DND-41 (cell line): ENCODE results near the gene METTL24.

Source experiments
- EZH2 ChIP-seq: IDR thresholded peaks from 3 replicates; pipeline ENCODE4 v1.6.1; 2012; ENCODE audit warnings: borderline replicate concordance, low read depth, mild to moderate bottlenecking, moderate library complexity, low read length, inconsistent platforms; ENCODE audit not compliant: severe bottlenecking
- TF ChIP-seq, protein P1 (sequence below): IDR thresholded peaks from 2 replicates; pipeline ENCODE4 v1.5.1; 2012; ENCODE audit warnings: borderline replicate concordance, low read length, moderate library complexity, mild to moderate bottlenecking; ENCODE audit not compliant: poor library complexity, severe bottlenecking; ENCODE audit errors: extremely low read depth

DNA sequence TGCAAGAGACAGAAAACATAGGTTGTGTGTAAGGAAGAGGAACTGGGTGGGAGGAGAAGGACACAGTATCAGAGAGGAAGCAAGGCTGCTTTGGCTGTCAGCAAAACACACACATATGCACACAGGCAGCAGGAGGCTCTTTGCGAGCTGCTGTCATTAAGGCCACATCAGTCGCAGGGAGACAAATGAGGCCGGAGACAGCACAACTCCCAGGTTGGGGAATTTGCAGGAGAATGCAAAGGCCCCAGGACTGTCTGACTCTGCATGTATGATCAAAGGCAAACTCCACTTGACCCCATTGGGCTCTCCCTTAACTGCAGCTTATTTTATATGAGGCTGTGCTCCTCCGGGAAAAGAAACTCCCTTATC, 35.3 kb downstream of the METTL24 start:
- TF ChIP-seq EZH2, result no peak
- TF ChIP-seq, protein P1, sequence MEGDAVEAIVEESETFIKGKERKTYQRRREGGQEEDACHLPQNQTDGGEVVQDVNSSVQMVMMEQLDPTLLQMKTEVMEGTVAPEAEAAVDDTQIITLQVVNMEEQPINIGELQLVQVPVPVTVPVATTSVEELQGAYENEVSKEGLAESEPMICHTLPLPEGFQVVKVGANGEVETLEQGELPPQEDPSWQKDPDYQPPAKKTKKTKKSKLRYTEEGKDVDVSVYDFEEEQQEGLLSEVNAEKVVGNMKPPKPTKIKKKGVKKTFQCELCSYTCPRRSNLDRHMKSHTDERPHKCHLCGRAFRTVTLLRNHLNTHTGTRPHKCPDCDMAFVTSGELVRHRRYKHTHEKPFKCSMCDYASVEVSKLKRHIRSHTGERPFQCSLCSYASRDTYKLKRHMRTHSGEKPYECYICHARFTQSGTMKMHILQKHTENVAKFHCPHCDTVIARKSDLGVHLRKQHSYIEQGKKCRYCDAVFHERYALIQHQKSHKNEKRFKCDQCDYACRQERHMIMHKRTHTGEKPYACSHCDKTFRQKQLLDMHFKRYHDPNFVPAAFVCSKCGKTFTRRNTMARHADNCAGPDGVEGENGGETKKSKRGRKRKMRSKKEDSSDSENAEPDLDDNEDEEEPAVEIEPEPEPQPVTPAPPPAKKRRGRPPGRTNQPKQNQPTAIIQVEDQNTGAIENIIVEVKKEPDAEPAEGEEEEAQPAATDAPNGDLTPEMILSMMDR, result no peak
